WI38 (cell line): ENCODE results near the gene ANKRD11.

ENCODE experiments used
- H3K4me3 ChIP-seq: 2 replicates; pipeline ENCODE4 v1.5.1; 2011; ENCODE audit warnings: low read depth, mild to moderate bottlenecking, control low read depth, low read length
- TF ChIP-seq, protein P1 (sequence below): IDR thresholded peaks from 2 replicates; pipeline ENCODE4 v1.5.1; 2012; ENCODE audit warnings: low read depth, mild to moderate bottlenecking, control low read depth, low read length

Gene ANKRD11

DNA sequence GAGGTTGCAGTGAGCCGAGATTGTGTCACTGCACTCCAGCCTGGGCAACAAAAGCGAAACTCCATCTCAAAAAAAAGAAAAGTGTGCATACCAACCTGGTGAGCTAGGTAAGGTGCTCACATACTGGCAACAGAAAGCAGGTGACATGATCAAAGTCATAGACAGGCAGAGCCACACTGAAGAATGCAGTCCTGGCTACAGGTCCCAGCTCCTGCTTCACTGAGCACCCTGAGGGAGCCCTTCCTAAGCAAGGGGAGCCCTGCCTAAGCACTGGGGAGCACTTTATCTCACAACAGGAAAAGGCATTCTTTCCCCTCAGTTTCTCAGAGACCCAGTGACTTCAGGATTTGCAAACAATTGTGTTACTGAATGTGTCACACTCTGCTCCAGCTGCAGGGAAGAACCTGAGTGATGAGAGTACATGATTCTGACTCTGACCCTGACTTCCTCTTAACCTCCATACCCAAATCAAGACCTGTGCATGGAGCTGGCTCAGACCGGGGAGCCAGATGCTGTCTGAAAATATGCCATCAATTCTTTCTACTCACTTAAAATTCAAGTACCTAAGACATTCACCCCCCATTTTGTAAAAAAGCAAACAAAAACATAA is 40.5 kb downstream of the ANKRD11 start:
- TF ChIP-seq, protein P1, sequence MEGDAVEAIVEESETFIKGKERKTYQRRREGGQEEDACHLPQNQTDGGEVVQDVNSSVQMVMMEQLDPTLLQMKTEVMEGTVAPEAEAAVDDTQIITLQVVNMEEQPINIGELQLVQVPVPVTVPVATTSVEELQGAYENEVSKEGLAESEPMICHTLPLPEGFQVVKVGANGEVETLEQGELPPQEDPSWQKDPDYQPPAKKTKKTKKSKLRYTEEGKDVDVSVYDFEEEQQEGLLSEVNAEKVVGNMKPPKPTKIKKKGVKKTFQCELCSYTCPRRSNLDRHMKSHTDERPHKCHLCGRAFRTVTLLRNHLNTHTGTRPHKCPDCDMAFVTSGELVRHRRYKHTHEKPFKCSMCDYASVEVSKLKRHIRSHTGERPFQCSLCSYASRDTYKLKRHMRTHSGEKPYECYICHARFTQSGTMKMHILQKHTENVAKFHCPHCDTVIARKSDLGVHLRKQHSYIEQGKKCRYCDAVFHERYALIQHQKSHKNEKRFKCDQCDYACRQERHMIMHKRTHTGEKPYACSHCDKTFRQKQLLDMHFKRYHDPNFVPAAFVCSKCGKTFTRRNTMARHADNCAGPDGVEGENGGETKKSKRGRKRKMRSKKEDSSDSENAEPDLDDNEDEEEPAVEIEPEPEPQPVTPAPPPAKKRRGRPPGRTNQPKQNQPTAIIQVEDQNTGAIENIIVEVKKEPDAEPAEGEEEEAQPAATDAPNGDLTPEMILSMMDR, result no peak
- H3K4me3 ChIP-seq, result no peak overlapping the region

DNA sequence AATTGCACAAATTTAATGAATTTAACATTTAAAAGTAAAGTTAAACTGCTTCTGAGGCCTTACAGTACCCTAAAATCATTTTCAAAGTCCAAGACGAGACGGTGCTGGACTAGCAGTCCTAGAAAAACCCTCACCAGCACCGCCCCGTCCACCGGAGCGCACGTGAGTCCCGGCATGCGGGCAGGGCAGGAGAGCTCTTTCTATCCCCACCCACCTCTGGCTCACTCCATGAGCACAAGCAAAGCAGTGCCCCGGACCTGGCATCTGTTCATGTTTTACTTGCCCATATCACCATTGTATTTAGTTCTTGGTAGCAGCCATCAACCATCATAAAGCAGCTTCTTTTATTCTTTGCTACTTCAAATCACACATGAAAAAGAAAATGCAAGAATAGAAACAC is 41.7 kb downstream of the ANKRD11 start:
- TF ChIP-seq, protein P1, result no peak
- H3K4me3 ChIP-seq, result no peak overlapping the region

DNA sequence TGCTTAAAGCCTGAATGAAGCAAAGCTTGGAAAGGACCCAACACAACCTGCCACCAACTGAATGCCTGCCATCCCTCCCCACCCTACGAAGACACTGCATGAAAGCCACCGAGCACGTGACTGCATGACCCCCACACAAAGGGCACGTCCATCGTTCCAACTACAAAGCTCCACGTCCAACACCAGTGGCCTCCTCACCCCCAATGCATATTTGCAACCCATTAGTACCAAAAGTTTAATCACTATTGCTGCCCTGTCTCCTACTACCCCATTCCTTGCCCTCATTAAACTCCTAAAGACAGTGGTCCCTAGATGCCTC is 43.4 kb downstream of the ANKRD11 start:
- TF ChIP-seq, protein P1, result no peak

DNA sequence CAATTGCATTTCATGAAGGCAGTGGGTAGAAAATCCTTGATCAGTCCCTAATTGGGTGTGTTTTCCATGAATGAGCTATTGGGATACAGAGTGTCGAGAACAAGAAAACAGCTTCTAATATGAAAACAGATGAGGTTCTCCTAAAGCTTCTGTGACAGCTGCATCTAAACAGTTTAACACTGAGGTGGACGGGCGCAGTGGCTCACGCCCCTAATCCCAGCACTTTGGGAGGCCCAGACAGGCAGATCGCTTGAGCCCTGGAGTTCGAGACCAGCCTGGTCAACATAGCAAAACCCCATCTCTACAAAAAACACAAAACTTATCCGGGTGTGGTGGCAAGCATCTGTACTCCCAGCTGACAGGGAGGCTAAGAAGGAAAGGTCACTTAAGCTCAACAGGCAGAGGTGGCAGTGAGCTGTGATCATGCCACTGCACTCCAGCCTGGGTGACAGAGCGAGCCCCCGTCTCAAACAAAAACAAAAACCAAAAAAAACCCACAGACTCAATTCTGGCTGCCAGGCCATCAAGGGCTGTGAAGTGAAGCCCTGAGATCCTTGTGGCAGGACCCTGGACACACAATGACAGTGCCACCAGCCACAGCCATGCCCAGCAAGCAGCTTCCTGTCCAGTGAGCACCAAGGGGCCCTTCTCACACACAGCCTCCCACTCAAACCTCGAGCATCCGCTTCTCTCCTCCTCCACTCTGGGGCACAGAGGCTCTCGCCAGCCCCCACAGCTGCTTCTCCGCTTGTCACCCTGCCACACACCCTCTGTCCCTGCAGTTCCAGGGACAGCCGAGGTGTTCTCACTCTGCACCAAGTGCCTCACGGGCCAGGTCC is 44.0 kb downstream of the ANKRD11 start:
- no peak overlapping the region for H3K4me3 ChIP-seq
- TF ChIP-seq, protein P1, result no peak

More for the DNA sequence above, 43.4 kb downstream of the ANKRD11 start:
- H3K4me3 ChIP-seq, result no peak overlapping the region

DNA sequence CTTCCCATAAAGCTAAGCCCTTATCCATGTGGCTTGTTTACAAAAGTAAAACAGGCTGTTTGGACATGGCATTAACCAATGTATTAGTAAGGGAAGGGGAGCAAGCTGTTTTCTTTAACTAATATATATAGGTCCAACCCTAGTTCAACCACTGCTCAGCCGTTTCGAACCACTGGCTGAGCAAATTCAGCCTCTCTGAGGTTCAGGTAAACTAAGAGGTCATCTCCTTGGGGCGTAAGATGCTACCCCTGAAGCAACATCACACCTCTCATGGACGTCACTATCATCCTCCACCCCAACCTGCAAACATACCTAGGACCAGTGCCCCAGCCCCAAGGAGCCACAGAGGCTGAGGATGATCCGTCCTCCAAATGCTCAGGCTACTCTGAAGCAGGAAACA is 45.2 kb downstream of the ANKRD11 start:
- TF ChIP-seq, protein P1, result no peak
- no peak overlapping the region for H3K4me3 ChIP-seq

DNA sequence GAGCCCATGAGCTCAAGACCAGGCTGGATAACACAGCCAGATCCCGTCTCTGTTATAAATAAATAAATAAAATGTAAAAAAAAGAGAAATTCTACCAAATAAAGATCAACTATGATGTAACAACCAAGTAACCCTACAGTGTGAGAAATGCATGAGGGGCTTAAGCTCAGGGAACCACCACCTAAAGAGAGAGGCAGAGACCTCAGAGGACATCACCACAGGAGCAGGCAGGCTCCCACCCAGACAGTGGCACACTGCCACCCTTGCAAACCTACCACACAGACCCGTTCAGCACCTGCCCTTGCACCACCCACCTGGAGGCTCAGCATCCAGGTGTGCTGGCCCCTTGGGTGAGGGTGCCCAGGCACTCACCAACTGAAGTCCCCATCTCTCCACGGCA is 45.6 kb downstream of the ANKRD11 start:
- H3K4me3 ChIP-seq, result no peak overlapping the region
- TF ChIP-seq, protein P1, result no peak

DNA sequence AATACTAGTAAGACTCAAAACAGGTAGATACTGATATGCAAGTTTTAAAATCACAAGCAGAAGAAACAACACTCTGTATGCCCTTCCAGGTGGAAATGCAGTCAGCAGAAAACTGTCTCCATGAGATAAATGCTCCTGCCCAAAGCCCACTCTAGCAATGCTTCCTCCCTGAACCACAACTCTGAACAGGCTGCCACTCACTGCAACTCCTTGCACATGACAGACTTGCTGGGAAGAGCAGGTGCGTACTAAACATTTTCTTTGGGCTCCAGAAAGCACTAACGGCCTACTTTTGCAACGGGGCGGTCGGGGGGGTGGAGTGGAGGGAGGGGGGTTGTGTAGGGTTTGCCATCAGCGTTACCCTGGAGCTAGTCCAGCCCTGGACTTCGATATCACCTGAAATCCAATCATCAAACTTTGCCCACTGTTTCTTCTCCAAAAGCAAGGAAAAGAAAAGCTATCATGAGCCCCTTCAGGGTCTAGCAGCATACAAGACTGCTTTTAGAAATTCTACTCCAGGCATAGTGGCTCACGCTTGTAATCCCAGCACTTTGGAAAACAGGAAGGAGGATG is 46.1 kb downstream of the ANKRD11 start:
- no peak overlapping the region for H3K4me3 ChIP-seq

More for the DNA sequence above, 46.1 kb downstream of the ANKRD11 start:
- TF ChIP-seq, protein P1, result no peak
